G401 (cell line): ENCODE data around the gene ZBTB44. TPM values are rescaled to one million over a fixed set of nuclear protein-coding genes. Genes with fewer than 3 reads are reported as not detected.

Source experiments
- DNase-seq: peaks from one replicate; pipeline ENCODE4 v3.0.0-alpha.2; 2015; ENCODE audit warnings: low spot score
- in situ Hi-C: cut with HindIII; loops from 2 replicates; pipeline ENCODE4 v1.10.0; 2016; ENCODE audit warnings: low sequenced_read_pairs, mixed read lengths
- total RNA-seq: library from RNA; depleted of rRNA; stranded (reverse); fragments of >200 nt; shearing (Covaris generic); gene quantifications from 2 replicates; pipeline ENCODE4 v1.2.3, GENCODE V29; 2014

Gene ZBTB44
- total RNA-seq, 1 experiment from 2014 or later: 25.5 TPM

GRCh38 chr11:130219148-130219547 is 95.6 kb downstream of the ZBTB44 start:
- in situ Hi-C loops: no loop called here
- no peak for DNase-seq

- no peak for DNase-seq
- in situ Hi-C loops: no loop called here
Observed at GRCh38 chr11:130218501-130219070, 96.1 kb downstream of the ZBTB44 start.

DNA sequence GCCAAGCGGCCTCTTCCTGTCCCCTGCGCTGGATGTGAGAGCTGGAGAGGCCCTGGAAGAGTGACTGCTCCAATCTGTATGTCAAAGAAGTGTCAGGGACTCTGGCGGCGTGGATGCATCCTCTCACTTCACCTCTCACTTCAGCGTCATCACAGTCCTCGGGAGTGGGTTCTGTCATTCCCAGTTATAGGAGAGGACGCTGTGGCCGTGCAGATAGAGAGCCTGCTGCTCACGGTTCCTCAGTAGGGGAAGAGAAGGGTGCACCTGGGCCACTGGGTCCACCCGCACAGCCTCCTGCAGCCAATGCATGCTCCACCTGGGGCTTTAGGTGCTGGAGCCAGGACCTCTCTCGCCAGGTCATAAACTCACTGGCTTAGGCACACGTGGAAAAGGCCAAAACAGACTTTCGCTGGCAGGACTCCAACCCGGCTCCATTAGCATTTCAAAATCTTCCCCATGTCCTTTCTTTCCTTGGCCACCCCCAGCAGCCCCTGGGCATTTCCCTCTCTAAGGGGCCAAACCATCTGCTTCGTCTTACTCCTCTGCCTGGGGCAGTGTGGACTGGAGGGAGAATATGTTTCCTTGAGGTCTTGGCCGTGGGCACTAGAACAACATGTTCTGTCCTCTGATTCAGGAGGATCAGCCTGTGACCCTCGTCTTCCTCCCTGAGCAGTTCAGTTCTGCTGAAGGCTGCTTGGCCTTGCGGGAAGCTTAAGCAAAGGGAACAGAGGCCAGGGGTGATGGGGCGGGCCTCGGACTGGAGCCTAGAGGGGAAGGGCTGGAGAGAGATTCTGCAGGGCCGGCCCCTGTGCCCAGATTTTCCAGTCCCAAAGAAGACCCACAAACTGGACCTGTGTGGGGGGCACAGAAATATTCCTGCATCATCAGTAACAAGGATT is 97.3 kb downstream of the ZBTB44 start:
- in situ Hi-C loops: no loop called here
- DNase-seq: no peak

GRCh38 chr11:130216591-130217132 is 98.1 kb downstream of the ZBTB44 start:
- DNase-seq: no peak
- in situ Hi-C loops: no loop called here

GRCh38 chr11:130216221-130216550 is 98.5 kb downstream of the ZBTB44 start:
- in situ Hi-C loops: no loop called here
- no peak for DNase-seq

DNA sequence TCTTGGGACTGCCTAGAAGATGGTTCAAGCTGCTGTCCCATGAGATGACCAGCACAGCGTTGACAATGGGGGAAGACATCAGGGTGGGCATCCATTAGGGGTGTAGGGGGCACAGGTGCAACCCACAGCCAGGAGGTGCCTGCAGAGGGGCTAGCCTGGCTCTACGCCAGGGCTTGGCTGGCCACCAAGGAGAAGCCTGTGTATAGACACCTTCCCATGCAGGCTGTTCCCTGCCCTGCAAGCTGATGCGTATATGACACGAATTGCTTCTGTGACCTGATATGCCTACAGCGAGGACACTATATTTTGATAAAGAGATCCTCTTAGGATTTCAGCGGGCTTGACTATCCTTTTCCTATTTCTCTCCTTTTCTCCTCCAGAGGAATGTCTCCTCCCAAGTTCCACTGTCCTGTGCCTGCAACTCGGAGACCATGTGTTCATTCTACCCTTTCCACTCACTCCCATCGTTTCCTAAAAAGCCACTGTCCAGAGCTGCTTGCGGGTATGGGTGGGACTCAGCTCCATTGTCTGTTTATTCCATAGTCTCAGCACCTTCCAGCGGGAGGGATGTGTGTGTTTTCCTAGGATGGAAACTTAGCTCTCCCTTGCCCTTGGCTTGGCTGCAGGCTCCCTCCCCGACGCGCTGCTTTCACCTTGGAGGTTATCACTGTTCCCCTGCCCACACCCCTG is 99.0 kb downstream of the ZBTB44 start:
- no peak for DNase-seq
- in situ Hi-C loops: no loop called here

GRCh38 chr11:130214861-130215530 is 99.7 kb downstream of the ZBTB44 start:
- in situ Hi-C loops: no loop called here
- no peak for DNase-seq

DNA sequence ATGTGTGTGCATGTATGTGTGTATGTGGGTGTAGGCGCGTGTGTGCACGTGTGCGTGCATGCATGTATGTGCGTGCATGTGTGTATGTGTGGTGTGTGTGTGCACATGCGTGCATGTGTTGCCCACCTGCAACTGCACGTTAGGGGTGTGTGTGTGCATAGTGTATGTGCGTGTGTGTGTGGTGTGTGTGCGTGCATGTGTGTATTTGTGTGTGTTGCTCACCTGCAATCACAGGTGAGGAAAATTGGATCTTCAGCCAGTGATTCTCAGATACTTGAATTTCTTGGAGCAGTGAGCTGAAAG is 100.8 kb downstream of the ZBTB44 start:
- in situ Hi-C loops: no loop called here

GRCh38 chr11:130213143-130213978 is 101.4 kb downstream of the ZBTB44 start:
- DNase-seq: peak; percentile 76
- in situ Hi-C loops: no loop called here

More for the DNA sequence above, 100.8 kb downstream of the ZBTB44 start:
- no peak for DNase-seq

- in situ Hi-C loops: no loop called here
- peak; percentile 25 for DNase-seq
Observed at GRCh38 chr11:130212431-130212961, 102.2 kb downstream of the ZBTB44 start.

GRCh38 chr11:130211781-130212401 is 102.8 kb downstream of the ZBTB44 start:
- no peak for DNase-seq
- in situ Hi-C loops: no loop called here

DNA sequence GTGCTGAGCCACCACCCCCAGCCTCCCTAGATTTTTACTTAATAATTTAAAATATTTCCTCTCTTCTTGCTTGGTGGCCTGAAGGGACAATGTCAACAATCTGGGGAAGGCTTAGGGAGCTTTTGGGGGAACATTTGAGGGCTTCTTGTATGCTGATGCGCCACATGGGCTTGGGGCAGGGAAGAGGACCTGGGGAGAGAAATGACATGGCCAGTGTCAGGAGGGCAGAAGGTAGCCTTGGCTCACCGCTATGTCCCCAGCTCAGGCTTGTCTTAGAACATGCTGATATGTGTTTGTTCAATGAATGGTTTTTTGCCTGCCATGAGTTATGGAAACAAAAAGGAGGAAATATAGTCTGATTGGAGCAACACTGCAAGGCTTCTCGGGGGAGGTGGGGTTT is 103.6 kb downstream of the ZBTB44 start:
- in situ Hi-C loops: no loop called here
- DNase-seq: no peak

GRCh38 chr11:130209954-130210854 is 104.5 kb downstream of the ZBTB44 start:
- in situ Hi-C loops: no loop called here
- DNase-seq: no peak

DNA sequence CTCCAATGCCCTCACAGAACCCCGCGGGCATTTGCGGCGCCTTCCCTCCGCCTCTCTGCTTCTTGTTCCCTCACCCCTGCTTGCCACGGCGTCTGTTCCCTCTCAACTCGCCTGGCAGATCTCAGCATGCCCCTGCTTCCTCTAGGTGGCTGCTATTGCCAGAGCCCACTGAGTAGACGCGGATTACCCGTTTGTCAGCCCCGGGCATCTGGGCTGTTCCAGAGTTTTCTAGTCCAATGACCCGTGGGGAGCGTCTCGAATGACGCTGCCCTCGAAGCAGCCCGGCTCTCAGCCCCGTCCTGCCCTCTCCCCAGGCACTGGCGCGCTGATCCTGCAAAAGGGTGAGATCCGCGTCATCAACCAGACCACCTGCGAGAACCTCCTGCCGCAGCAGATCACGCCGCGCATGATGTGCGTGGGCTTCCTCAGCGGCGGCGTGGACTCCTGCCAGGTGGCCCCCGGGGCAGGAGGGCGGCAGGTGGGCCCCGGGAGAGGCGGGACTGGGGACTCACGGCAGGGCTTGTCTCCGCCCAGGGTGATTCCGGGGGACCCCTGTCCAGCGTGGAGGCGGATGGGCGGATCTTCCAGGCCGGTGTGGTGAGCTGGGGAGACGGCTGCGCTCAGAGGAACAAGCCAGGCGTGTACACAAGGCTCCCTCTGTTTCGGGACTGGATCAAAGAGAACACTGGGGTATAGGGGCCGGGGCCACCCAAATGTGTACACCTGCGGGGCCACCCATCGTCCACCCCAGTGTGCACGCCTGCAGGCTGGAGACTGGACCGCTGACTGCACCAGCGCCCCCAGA is 105.4 kb downstream of the ZBTB44 start:
- in situ Hi-C loops: no loop called here
- peak; percentile 69 for DNase-seq

GRCh38 chr11:130208241-130209127 is 106.2 kb downstream of the ZBTB44 start:
- DNase-seq: peak; percentile 68
- in situ Hi-C loops: no loop called here

GRCh38 chr11:130206141-130206540 is 108.6 kb downstream of the ZBTB44 start:
- in situ Hi-C loops: no loop called here
- no peak for DNase-seq
